RWPE2 (cell line): ENCODE data around the gene KCNIP1.

ENCODE experiments used
- ATAC-seq: fragments of 200-7000 bp; cut with Tn5 transposase; 3 replicates; pipeline ENCODE4 v1.9.1; 2021; ENCODE audit warnings: low read depth
- DNase-seq: peaks from one replicate; pipeline ENCODE4 v3.0.0-alpha.2; 2020; ENCODE audit warnings: low spot score
- H3K27ac ChIP-seq: fragments of 450-650 bp; 2 replicates; pipeline ENCODE4 v1.5.1; 2017; ENCODE audit warnings: mild to moderate bottlenecking; ENCODE audit not compliant: poor library complexity, severe bottlenecking
- H3K27me3 ChIP-seq: fragments of 250-450 bp; sonication (Bioruptor Pico); 2 replicates; pipeline ENCODE4 v1.5.1; 2021; ENCODE audit warnings: mild to moderate bottlenecking, moderate library complexity; ENCODE audit not compliant: insufficient read depth, poor library complexity, severe bottlenecking
- H3K36me3 ChIP-seq: fragments of 250-450 bp; sonication (Bioruptor Pico); 2 replicates; pipeline ENCODE4 v1.5.1; 2020; ENCODE audit warnings: low read depth, mild to moderate bottlenecking, moderate library complexity
- H3K4me1 ChIP-seq: fragments of 250-450 bp; sonication (Bioruptor Pico); 2 replicates; pipeline ENCODE4 v1.5.1; 2021; ENCODE audit warnings: mild to moderate bottlenecking, moderate library complexity; ENCODE audit not compliant: insufficient read depth, poor library complexity, severe bottlenecking
- H3K4me3 ChIP-seq: fragments of 250-450 bp; sonication (Bioruptor Pico); 2 replicates; pipeline ENCODE4 v1.5.1; 2021; ENCODE audit warnings: mild to moderate bottlenecking, moderate library complexity; ENCODE audit not compliant: severe bottlenecking
- H3K9me3 ChIP-seq: fragments of 250-450 bp; sonication (Bioruptor Pico); 2 replicates; pipeline ENCODE4 v1.5.1; 2021; ENCODE audit warnings: mild to moderate bottlenecking, moderate library complexity; ENCODE audit not compliant: severe bottlenecking
- TF ChIP-seq, protein P1 (sequence below): fragments of 450-650 bp; IDR thresholded peaks from one replicate; pipeline ENCODE4 v1.5.1; 2017; ENCODE audit warnings: mild to moderate bottlenecking, moderate library complexity; ENCODE audit not compliant: poor library complexity, severe bottlenecking

KCNIP1 gene

DNA sequence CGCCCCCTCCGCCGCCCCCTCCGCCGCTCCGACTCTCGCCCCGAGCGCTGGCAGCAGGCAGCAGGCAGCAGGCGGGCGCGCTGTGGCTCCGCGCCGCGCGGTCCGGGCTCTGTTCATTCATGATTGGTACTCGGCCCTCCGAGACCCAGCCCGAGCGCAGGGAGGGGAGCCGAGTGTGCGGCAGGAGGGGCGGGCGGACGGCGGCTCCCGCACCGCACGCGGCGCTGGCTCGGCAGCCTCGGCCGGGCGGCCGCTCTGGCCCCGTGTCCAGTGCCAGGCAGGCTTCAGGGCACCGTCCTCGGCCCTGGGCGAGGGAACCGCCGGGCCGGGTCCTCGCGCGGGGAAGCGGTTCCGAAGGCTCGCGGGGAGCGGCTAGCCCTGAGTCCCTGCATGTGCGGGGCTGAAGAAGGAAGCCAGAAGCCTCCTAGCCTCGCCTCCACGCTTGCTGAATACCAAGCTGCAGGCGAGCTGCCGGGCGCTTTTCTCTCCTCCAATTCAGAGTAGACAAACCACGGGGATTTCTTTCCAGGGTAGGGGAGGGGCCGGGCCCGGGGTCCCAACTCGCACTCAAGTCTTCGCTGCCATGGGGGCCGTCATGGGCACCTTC lies at the start of gene KCNIP1:
KCNIP1 (plus strand) TSS at position 31 of the 607 bp plus-strand sequence.
- peaks cover 10% of the 10 kb centered on the region for H3K27me3 ChIP-seq
- DNase-seq (no peak), ATAC-seq (peak; percentile 68)
- TF ChIP-seq, protein P1, sequence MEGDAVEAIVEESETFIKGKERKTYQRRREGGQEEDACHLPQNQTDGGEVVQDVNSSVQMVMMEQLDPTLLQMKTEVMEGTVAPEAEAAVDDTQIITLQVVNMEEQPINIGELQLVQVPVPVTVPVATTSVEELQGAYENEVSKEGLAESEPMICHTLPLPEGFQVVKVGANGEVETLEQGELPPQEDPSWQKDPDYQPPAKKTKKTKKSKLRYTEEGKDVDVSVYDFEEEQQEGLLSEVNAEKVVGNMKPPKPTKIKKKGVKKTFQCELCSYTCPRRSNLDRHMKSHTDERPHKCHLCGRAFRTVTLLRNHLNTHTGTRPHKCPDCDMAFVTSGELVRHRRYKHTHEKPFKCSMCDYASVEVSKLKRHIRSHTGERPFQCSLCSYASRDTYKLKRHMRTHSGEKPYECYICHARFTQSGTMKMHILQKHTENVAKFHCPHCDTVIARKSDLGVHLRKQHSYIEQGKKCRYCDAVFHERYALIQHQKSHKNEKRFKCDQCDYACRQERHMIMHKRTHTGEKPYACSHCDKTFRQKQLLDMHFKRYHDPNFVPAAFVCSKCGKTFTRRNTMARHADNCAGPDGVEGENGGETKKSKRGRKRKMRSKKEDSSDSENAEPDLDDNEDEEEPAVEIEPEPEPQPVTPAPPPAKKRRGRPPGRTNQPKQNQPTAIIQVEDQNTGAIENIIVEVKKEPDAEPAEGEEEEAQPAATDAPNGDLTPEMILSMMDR = no peak
- H3K9me3 ChIP-seq = no peaks in the 10 kb centered on the region
- H3K36me3 ChIP-seq = no peaks in the 10 kb centered on the region
- H3K4me3 ChIP-seq = peak within 1 kb of the TSS; percentile 18
- no peak within 1 kb of the TSS for H3K27ac ChIP-seq
- peaks cover 6% of the 10 kb centered on the region for H3K4me1 ChIP-seq

DNA sequence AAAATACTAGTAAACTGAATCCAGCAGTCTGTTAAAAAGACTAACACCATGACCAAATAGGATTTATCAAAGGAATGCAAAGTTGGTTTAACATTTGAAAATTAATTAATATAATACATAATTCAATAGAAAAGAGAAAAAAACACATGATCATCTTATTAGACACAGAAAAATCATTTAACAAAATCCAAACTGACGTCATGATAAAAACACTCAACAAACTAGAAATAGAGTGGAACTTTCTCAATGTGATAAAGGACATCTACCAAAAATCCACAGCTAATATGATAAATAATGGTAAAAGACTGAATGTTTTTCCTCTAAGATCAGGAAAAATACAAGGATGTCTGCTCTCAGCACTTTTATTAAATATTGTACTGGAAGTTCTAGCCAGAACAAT lies 40.4 kb upstream of the KCNIP1 start:
- Histone ChIP-seq H3K27ac (no peak overlapping the region), H3K4me1 (peaks cover 16% of the 10 kb centered on the region), H3K4me3 (no peak overlapping the region), H3K9me3 (peaks cover 4% of the 10 kb centered on the region), H3K27me3 (no peaks in the 10 kb centered on the region), H3K36me3 (no peaks in the 10 kb centered on the region)
- ATAC-seq (no peak), DNase-seq (no peak)
- TF ChIP-seq, protein P1 = no peak

DNA sequence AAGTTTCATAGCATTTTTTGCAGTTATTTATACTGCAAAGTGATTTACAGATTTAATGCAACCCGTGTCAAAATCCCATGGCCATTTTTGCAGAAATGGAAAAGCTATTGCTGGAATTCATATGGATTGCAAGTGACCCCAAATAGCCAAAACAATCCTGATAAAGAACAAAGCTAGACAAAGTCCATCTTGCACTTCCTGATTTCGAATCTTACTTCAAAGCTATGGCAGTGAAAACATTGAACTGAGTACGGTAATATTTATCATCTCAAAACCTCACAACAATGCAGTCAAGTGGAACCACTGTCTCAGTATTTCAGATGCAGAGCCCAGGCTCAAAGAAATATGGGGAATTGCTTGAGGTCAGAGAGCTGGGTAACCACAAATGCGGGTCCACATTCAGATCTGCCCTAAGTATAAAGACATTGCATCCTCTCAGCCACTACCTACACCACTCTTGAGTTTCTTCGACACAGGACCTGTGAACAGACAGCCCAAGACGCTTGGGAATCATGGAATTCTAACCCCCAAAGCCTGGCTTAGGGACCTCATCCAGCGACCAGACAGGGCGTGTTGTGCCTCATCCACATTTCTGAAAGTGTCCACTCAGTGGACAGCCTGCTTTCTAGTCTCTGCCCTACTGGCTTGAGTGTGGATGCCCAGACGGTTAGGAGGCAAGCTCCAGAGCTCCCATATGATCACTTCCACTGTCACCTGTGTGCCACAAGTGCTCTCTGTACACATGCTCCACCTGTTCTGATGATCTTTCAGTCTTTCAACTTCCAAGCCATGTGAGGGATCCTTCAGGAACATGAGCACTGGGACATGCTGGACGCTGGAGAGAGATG lies 39.3 kb upstream of the KCNIP1 start:
- Histone ChIP-seq H3K9me3 (peaks cover 4% of the 10 kb centered on the region), H3K4me3 (no peak overlapping the region), H3K4me1 (peaks cover 16% of the 10 kb centered on the region), H3K27ac (no peak overlapping the region), H3K36me3 (no peaks in the 10 kb centered on the region), H3K27me3 (no peaks in the 10 kb centered on the region)
- no peak for ATAC-seq
- no peak for DNase-seq
- TF ChIP-seq, protein P1 = no peak

DNA sequence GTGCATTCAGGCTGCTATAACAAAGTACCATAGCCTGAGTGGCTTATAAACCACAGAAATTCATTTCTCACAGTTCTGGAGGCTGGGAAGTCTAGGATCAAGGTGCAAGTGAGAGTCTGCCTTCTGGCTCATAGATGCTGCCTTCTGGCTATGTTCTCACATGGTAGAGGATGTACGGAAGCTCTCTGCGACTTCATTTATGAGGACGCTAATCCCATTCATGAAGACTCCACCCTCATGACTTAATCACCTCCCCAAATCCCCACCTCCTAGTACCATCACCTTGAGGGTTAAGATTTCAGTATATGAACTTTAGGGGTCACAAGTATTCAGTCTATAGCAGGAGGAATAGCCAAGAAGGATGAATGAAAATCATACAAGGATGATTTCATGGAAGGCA lies 37.3 kb upstream of the KCNIP1 start:
- ATAC-seq (no peak), DNase-seq (no peak)
- peak overlapping the region; percentile 79 for H3K27ac ChIP-seq
- H3K36me3 ChIP-seq = no peaks in the 10 kb centered on the region
- H3K4me1 ChIP-seq = peaks cover 16% of the 10 kb centered on the region
- H3K9me3 ChIP-seq = no peaks in the 10 kb centered on the region
- no peak overlapping the region for H3K4me3 ChIP-seq
- no peaks in the 10 kb centered on the region for H3K27me3 ChIP-seq
- TF ChIP-seq, protein P1 = no peak
